Peyer's patch (tissue), 4 donors: ENCODE results near the gene SULT1B1.

Source experiments
- POLR2A ChIP-seq, 2 donors: fragments of 450-650 bp; IDR thresholded peaks; one replicate each; pipeline ENCODE4 v1.5.1; 2017; ENCODE audit warnings: antibody characterized with exemption in 2 of 2, mild to moderate bottlenecking in 2 of 2, moderate library complexity in 2 of 2
- TF ChIP-seq, protein P1 (sequence below), 6 experiments: fragments of 450-650 bp in 4 of 6; fragments of 200-600 bp in 2 of 6; sonication (generic) in 1 of 6; IDR thresholded peaks; one replicate each; pipeline ENCODE4 v1.5.1; 2017 to 2019; ENCODE audit warnings: antibody characterized with exemption in 6 of 6, mild to moderate bottlenecking in 3 of 6, moderate library complexity in 1 of 6

DNA sequence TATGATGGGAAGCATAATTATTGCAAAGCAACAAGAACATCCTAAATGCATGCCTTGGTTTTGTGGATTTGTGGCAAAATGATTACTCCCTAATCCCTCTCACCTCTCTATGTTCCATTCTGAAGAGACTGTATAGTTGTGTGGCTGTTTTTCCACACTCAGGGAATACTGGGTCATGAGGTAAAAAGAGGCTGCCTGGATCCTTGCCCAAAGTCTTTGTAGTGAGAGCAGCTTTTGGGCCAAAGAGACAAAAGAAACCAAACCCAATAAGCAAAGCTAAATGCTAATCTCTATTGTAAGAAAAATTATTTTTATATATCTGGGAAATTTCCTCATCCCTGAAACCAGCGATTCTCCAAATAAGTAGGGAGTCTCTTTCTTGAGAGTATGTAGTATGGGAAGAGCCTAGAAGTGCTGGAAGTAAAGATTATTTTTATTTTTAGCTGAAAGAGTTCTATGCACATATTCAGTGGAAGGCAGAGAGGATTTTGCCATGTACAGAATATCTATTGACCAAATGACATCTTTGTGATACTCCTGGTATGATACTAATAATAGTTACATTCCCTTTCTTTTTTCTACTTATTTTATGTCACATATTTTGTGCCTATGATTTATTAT, 24.9 kb upstream of the SULT1B1 start:
- TF ChIP-seq, protein P1, sequence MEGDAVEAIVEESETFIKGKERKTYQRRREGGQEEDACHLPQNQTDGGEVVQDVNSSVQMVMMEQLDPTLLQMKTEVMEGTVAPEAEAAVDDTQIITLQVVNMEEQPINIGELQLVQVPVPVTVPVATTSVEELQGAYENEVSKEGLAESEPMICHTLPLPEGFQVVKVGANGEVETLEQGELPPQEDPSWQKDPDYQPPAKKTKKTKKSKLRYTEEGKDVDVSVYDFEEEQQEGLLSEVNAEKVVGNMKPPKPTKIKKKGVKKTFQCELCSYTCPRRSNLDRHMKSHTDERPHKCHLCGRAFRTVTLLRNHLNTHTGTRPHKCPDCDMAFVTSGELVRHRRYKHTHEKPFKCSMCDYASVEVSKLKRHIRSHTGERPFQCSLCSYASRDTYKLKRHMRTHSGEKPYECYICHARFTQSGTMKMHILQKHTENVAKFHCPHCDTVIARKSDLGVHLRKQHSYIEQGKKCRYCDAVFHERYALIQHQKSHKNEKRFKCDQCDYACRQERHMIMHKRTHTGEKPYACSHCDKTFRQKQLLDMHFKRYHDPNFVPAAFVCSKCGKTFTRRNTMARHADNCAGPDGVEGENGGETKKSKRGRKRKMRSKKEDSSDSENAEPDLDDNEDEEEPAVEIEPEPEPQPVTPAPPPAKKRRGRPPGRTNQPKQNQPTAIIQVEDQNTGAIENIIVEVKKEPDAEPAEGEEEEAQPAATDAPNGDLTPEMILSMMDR (IDR thresholded peaks at IDR 0.05), result no peak
- no peak for TF ChIP-seq POLR2A (IDR thresholded peaks at IDR 0.05)
